Measurements from ENCODE around the gene CD82. TPM values are rescaled to one million over a fixed set of nuclear protein-coding genes. Genes with fewer than 3 reads are reported as not detected.

CD82 gene
- total RNA-seq, 1 experiment from 2014 or later: 26.1 TPM

- DNase-seq (ENCODE audit: low read depth, low spot score) (no peak), ATAC-seq (peak; percentile 86)
- no peaks in the 10 kb centered on the region for H3K27me3 ChIP-seq (ENCODE audit: control insufficient read depth, insufficient read depth, low read length)
- peak overlapping the region in 1 of 2 experiments; percentile 30; a peak in 1 of 4 replicates for H3K4me3 ChIP-seq (ENCODE audit: low read depth in 2 of 2, low read length in 2 of 2)
- H3K27ac ChIP-seq (ENCODE audit: low read length): no peak overlapping the region
- no peaks in the 10 kb centered on the region for H3K9me3 ChIP-seq (ENCODE audit: control insufficient read depth, insufficient read depth, low read depth, low read length)
- intact Hi-C loops (cut with micrococcal nuclease; ENCODE audit: unreplicated experiment): loop anchor here (1.0 kb wide), 1 partner anchor 290 kb away; no protein-coding TSS in a partner anchor
- CTCF ChIA-PET: interaction anchor here (0.7 to 1.6 kb wide), 2 partner anchors 273 to 290 kb away, joined by 3 to 10 read pairs; no protein-coding TSS in a partner anchor
- no peaks in the 10 kb centered on the region for H3K4me1 ChIP-seq (ENCODE audit: control insufficient read depth, insufficient read depth, low read length)
- POLR2A ChIA-PET: no interaction called here
- TF ChIP-seq SIN3A (IDR thresholded peaks at IDR 0.05; ENCODE audit: borderline replicate concordance, insufficient read depth, low read depth, low read length) (no peak), CTCF (IDR thresholded peaks at IDR 0.05) (peak; percentile 98), POLR2AphosphoS5 (IDR thresholded peaks at IDR 0.05; ENCODE audit: low read depth, low read length) (no peak), REST (IDR thresholded peaks at IDR 0.05; ENCODE audit: insufficient read depth in 1 of 2, low read depth in 2 of 2, low read length in 1 of 2) (no peak), TCF7L2 (IDR thresholded peaks at IDR 0.05; ENCODE audit: low read depth, low read length) (no peak)
- BruUV-seq (replicated peaks): no TSS peak
- H3K36me3 ChIP-seq (ENCODE audit: control insufficient read depth, insufficient read depth, low read length): no peaks in the 10 kb centered on the region
- in situ Hi-C loops (cut with HindIII; ENCODE audit: low pct_unique_long_range_greater_than_20kb, low sequenced_read_pairs): no loop called here
Observed at GRCh38 chr11:44621140-44621681, 55.7 kb downstream of the CD82 start.

GRCh38 chr11:44621784-44622183, 56.3 kb downstream of the CD82 start:
- Histone ChIP-seq H3K4me1 (ENCODE audit: control insufficient read depth, insufficient read depth, low read length) (no peaks in the 10 kb centered on the region), H3K36me3 (ENCODE audit: control insufficient read depth, insufficient read depth, low read length) (no peaks in the 10 kb centered on the region), H3K27ac (ENCODE audit: low read length) (no peak overlapping the region), H3K27me3 (ENCODE audit: control insufficient read depth, insufficient read depth, low read length) (no peaks in the 10 kb centered on the region), H3K9me3 (ENCODE audit: control insufficient read depth, insufficient read depth, low read depth, low read length) (no peaks in the 10 kb centered on the region), H3K4me3 (ENCODE audit: low read depth in 2 of 2, low read length in 2 of 2) (no peak overlapping the region)
- ATAC-seq (no peak), DNase-seq (ENCODE audit: low read depth, low spot score) (no peak)
- in situ Hi-C loops (cut with HindIII; ENCODE audit: low pct_unique_long_range_greater_than_20kb, low sequenced_read_pairs) (no loop called here), intact Hi-C loops (cut with micrococcal nuclease; ENCODE audit: unreplicated experiment) (loop anchor here (1.0 kb wide), 1 partner anchor 290 kb away; no protein-coding TSS in a partner anchor)
- CTCF ChIA-PET: interaction anchor here (0.7 to 1.6 kb wide), 3 partner anchors 153 to 290 kb away, joined by 3 to 10 read pairs (median 3); no protein-coding TSS in a partner anchor
- POLR2A ChIA-PET: no interaction called here
- no TSS peak for BruUV-seq (replicated peaks)
- TF ChIP-seq TCF7L2 (IDR thresholded peaks at IDR 0.05; ENCODE audit: low read depth, low read length) (no peak), REST (IDR thresholded peaks at IDR 0.05; ENCODE audit: insufficient read depth in 1 of 2, low read depth in 2 of 2, low read length in 1 of 2) (no peak), SIN3A (IDR thresholded peaks at IDR 0.05; ENCODE audit: borderline replicate concordance, insufficient read depth, low read depth, low read length) (no peak), POLR2AphosphoS5 (IDR thresholded peaks at IDR 0.05; ENCODE audit: low read depth, low read length) (no peak), CTCF (IDR thresholded peaks at IDR 0.05) (no peak)
